HEK293 (cell line): ENCODE measurements around the gene EYS.

Source experiments
- CTCF ChIA-PET: fragments of 350-600 bp; formaldehyde crosslinking; extraction: SDS; loops from one replicate; lab custom pipeline; 2021; ENCODE audit warnings: antibody characterized with exemption; lab: Yijun Ruan, JAX
- POLR2A ChIA-PET: fragments of 300-600 bp; formaldehyde crosslinking; extraction: SDS; loops from one replicate; lab custom pipeline; 2020; ENCODE audit warnings: antibody characterized with exemption, inconsistent platforms; lab: Yijun Ruan, JAX
- H3K27ac ChIP-seq: fragments of 200-500 bp; sonication (Bioruptor generic); 2 replicates; pipeline ENCODE4 v1.5.1; 2014; ENCODE audit warnings: low read depth, low read length, control low read depth, inconsistent platforms; ENCODE audit errors: extremely low read depth
- H3K36me3 ChIP-seq, 2 experiments: fragments of 200-500 bp in 1 of 2; sonication (Bioruptor generic) in 1 of 2; 1 replicate in 1 of 2; 2 replicates in 1 of 2; pipeline ENCODE4 v1.5.1; 2014 to 2017; ENCODE audit warnings: inconsistent platforms in 2 of 2, low read length in 2 of 2; ENCODE audit not compliant: control insufficient read depth in 2 of 2, insufficient read depth in 1 of 2
- H3K4me1 ChIP-seq: fragments of 200-500 bp; sonication (Bioruptor generic); 2 replicates; pipeline ENCODE4 v1.5.1; 2014; ENCODE audit warnings: mild to moderate bottlenecking, low read length, inconsistent platforms; ENCODE audit not compliant: control insufficient read depth, insufficient read depth
- H3K4me3 ChIP-seq: 2 replicates; pipeline ENCODE4 v1.5.1; 2011; ENCODE audit warnings: low read depth, mild to moderate bottlenecking, control low read depth, low read length, moderate library complexity
- H3K9me3 ChIP-seq: fragments of 200-500 bp; sonication (Bioruptor generic); 2 replicates; pipeline ENCODE4 v1.5.1; 2014; ENCODE audit warnings: low read depth, low read length, inconsistent platforms; ENCODE audit not compliant: control insufficient read depth, insufficient read depth
- GLIS1 ChIP-seq: fragments of 450-650 bp; formaldehyde crosslinking; IDR thresholded peaks from 2 replicates; pipeline ENCODE4 v1.5.1; 2016; ENCODE audit warnings: missing biosample characterization, missing genetic modification characterization
- IKZF3 ChIP-seq: fragments of 450-650 bp; IDR thresholded peaks from 2 replicates; pipeline ENCODE4 v1.5.0; 2018; ENCODE audit warnings: missing biosample characterization, mild to moderate bottlenecking, missing genetic modification characterization, moderate library complexity
- SCRT1 ChIP-seq: fragments of 450-650 bp; formaldehyde crosslinking; IDR thresholded peaks from 2 replicates; pipeline ENCODE4 v1.5.1; 2016; ENCODE audit warnings: missing biosample characterization, missing genetic modification characterization, borderline replicate concordance
- SCRT2 ChIP-seq: fragments of 450-650 bp; formaldehyde crosslinking; IDR thresholded peaks from 2 replicates; pipeline ENCODE4 v1.5.1; 2016; ENCODE audit warnings: missing biosample characterization, missing genetic modification characterization
- WT1 ChIP-seq: fragments of 450-650 bp; formaldehyde crosslinking; IDR thresholded peaks from 2 replicates; pipeline ENCODE4 v1.5.1; 2016; ENCODE audit warnings: missing biosample characterization, missing genetic modification characterization
- YY1 ChIP-seq: fragments of 450-650 bp; formaldehyde crosslinking; IDR thresholded peaks from 2 replicates; pipeline ENCODE4 v1.5.1; 2018; ENCODE audit warnings: missing biosample characterization, missing genetic modification characterization
- ZBTB1 ChIP-seq: fragments of 450-650 bp; formaldehyde crosslinking; IDR thresholded peaks from 2 replicates; pipeline ENCODE4 v1.5.1; 2016; ENCODE audit warnings: missing biosample characterization, missing genetic modification characterization
- ZFP37 ChIP-seq: fragments of 450-650 bp; formaldehyde crosslinking; IDR thresholded peaks from 2 replicates; pipeline ENCODE4 v1.5.1; 2016; ENCODE audit warnings: missing biosample characterization, missing genetic modification characterization
- ZNF112 ChIP-seq: fragments of 450-650 bp; formaldehyde crosslinking; IDR thresholded peaks from 2 replicates; pipeline ENCODE4 v1.5.0; 2017; ENCODE audit warnings: missing biosample characterization, missing genetic modification characterization
- ZNF140 ChIP-seq: fragments of 450-650 bp; formaldehyde crosslinking; IDR thresholded peaks from 2 replicates; pipeline ENCODE4 v1.5.1; 2016; ENCODE audit warnings: missing biosample characterization, missing genetic modification characterization
- ZNF175 ChIP-seq: fragments of 450-650 bp; formaldehyde crosslinking; IDR thresholded peaks from 2 replicates; pipeline ENCODE4 v1.5.1; 2016; ENCODE audit warnings: missing biosample characterization, missing genetic modification characterization
- ZNF184 ChIP-seq: fragments of 450-650 bp; IDR thresholded peaks from 2 replicates; pipeline ENCODE4 v1.5.1; 2018; ENCODE audit warnings: missing biosample characterization, mild to moderate bottlenecking, missing genetic modification characterization
- ZNF202 ChIP-seq: fragments of 450-650 bp; formaldehyde crosslinking; IDR thresholded peaks from 2 replicates; pipeline ENCODE4 v1.5.1; 2016; ENCODE audit warnings: missing biosample characterization, missing genetic modification characterization, borderline replicate concordance
- ZNF266 ChIP-seq: fragments of 450-650 bp; formaldehyde crosslinking; IDR thresholded peaks from 2 replicates; pipeline ENCODE4 v1.5.1; 2016; ENCODE audit warnings: missing biosample characterization, missing genetic modification characterization, low read depth
- ZNF302 ChIP-seq: fragments of 450-650 bp; formaldehyde crosslinking; IDR thresholded peaks from 2 replicates; pipeline ENCODE4 v1.5.1; 2016; ENCODE audit warnings: missing biosample characterization, missing genetic modification characterization, low read depth
- ZNF311 ChIP-seq: fragments of 450-650 bp; formaldehyde crosslinking; IDR thresholded peaks from 2 replicates; pipeline ENCODE4 v1.5.1; 2017; ENCODE audit warnings: missing biosample characterization, missing genetic modification characterization, borderline replicate concordance
- ZNF416 ChIP-seq: fragments of 450-650 bp; formaldehyde crosslinking; IDR thresholded peaks from 2 replicates; pipeline ENCODE4 v1.5.1; 2016; ENCODE audit warnings: missing biosample characterization, missing genetic modification characterization
- ZNF548 ChIP-seq: fragments of 450-650 bp; formaldehyde crosslinking; IDR thresholded peaks from 2 replicates; pipeline ENCODE4 v1.5.1; 2016; ENCODE audit warnings: missing biosample characterization, missing genetic modification characterization
- ZNF623 ChIP-seq: fragments of 450-650 bp; formaldehyde crosslinking; IDR thresholded peaks from 2 replicates; pipeline ENCODE4 v1.5.1; 2016; ENCODE audit warnings: missing biosample characterization, missing genetic modification characterization
- ZNF660 ChIP-seq: fragments of 450-650 bp; IDR thresholded peaks from 2 replicates; pipeline ENCODE4 v1.5.1; 2018; ENCODE audit warnings: missing biosample characterization, mild to moderate bottlenecking, missing genetic modification characterization
- ZNF701 ChIP-seq: fragments of 450-650 bp; formaldehyde crosslinking; IDR thresholded peaks from 2 replicates; pipeline ENCODE4 v1.5.1; 2016; ENCODE audit warnings: missing biosample characterization, missing genetic modification characterization
- TF ChIP-seq, protein P1 (sequence below): fragments of 450-650 bp; formaldehyde crosslinking; IDR thresholded peaks from 2 replicates; pipeline ENCODE4 v1.5.1; 2016; ENCODE audit warnings: missing biosample characterization, missing genetic modification characterization, low read depth
- TF ChIP-seq, protein P2 (sequence below): fragments of 450-650 bp; formaldehyde crosslinking; IDR thresholded peaks from 2 replicates; pipeline ENCODE4 v1.5.1; 2016; ENCODE audit warnings: missing biosample characterization, missing genetic modification characterization
- TF ChIP-seq, protein P3 (sequence below): fragments of 450-650 bp; formaldehyde crosslinking; IDR thresholded peaks from 2 replicates; pipeline ENCODE4 v1.5.1; 2017; ENCODE audit warnings: missing biosample characterization, missing genetic modification characterization
- TF ChIP-seq, protein P4 (sequence below): fragments of 450-650 bp; formaldehyde crosslinking; IDR thresholded peaks from 2 replicates; pipeline ENCODE4 v1.5.1; 2016; ENCODE audit warnings: missing biosample characterization, missing genetic modification characterization
- TF ChIP-seq, protein P5 (sequence below): fragments of 450-650 bp; formaldehyde crosslinking; IDR thresholded peaks from 2 replicates; pipeline ENCODE4 v1.5.1; 2017; ENCODE audit warnings: missing biosample characterization, missing genetic modification characterization

Gene EYS

DNA sequence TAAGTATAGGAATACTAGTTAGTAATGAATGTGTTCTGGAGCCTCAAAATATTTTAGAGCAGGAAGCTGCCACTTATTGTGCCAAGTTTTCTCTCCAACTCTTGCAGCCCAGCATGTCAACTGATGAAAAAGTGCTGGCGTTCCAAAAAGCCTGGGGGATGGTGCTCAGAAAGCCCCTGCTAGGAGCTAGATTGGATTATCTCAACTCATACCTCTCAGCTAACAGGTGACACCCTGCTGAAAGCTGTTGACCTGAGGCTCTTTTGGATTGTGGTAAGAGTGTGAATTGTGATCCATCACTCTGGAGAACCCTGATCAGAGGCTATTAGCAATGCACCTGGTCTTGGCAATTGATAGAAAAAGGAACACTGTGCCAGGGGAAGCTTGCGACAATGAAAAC is 580.4 kb downstream of the EYS start:
- Histone ChIP-seq H3K36me3 (no peaks in the 10 kb centered on the region), H3K4me1 (no peaks in the 10 kb centered on the region), H3K27ac (no peak overlapping the region), H3K4me3 (no peak overlapping the region), H3K9me3 (no peaks in the 10 kb centered on the region)
- ChIA-PET CTCF (no interaction called here), POLR2A (no interaction called here)
- TF ChIP-seq, protein P1, sequence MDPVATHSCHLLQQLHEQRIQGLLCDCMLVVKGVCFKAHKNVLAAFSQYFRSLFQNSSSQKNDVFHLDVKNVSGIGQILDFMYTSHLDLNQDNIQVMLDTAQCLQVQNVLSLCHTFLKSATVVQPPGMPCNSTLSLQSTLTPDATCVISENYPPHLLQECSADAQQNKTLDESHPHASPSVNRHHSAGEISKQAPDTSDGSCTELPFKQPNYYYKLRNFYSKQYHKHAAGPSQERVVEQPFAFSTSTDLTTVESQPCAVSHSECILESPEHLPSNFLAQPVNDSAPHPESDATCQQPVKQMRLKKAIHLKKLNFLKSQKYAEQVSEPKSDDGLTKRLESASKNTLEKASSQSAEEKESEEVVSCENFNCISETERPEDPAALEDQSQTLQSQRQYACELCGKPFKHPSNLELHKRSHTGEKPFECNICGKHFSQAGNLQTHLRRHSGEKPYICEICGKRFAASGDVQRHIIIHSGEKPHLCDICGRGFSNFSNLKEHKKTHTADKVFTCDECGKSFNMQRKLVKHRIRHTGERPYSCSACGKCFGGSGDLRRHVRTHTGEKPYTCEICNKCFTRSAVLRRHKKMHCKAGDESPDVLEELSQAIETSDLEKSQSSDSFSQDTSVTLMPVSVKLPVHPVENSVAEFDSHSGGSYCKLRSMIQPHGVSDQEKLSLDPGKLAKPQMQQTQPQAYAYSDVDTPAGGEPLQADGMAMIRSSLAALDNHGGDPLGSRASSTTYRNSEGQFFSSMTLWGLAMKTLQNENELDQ (tag by site-specific recombination) = no peak
- TF ChIP-seq GLIS1 (tag by site-specific recombination) (no peak), ZNF140 (tag by site-specific recombination) (no peak), IKZF3 (tag by site-specific recombination) (no peak), SCRT1 (tag by site-specific recombination) (no peak), ZNF202 (no peak)

DNA sequence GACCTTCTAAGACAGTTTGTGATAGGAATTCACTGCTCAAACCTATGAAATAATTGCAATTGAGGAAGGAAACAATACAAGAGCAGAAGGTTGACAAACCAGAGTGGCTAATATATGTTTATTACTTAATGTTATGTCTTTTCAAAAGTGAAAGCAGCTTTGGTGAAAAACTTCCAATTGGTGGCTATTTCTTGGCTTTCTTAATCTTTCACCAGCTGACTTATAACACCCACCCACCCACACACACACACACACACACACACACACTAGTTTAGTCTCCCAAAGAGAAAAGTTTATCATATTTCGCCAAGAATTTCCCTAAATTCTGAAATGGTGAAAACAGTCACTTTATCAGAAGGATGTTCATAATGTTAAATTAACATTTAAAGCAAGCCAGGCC is 583.5 kb downstream of the EYS start:
- CTCF ChIA-PET = no interaction called here
- Histone ChIP-seq H3K4me3 (no peak overlapping the region), H3K27ac (no peak overlapping the region), H3K9me3 (no peaks in the 10 kb centered on the region), H3K4me1 (no peaks in the 10 kb centered on the region), H3K36me3 (no peaks in the 10 kb centered on the region)
- POLR2A ChIA-PET = no interaction called here
- TF ChIP-seq ZNF311 (tag by site-specific recombination) (no peak), ZBTB1 (tag by site-specific recombination) (no peak), ZNF112 (tag by site-specific recombination) (no peak), ZNF140 (tag by site-specific recombination) (no peak), ZNF548 (tag by site-specific recombination) (no peak), IKZF3 (tag by site-specific recombination) (no peak), WT1 (tag by site-specific recombination) (no peak), YY1 (tag by site-specific recombination) (no peak), ZNF266 (no peak), SCRT2 (tag by site-specific recombination) (no peak), ZNF623 (tag by site-specific recombination) (no peak), ZNF302 (tag by site-specific recombination) (no peak), ZNF660 (tag by site-specific recombination) (no peak)
- TF ChIP-seq, protein P2, sequence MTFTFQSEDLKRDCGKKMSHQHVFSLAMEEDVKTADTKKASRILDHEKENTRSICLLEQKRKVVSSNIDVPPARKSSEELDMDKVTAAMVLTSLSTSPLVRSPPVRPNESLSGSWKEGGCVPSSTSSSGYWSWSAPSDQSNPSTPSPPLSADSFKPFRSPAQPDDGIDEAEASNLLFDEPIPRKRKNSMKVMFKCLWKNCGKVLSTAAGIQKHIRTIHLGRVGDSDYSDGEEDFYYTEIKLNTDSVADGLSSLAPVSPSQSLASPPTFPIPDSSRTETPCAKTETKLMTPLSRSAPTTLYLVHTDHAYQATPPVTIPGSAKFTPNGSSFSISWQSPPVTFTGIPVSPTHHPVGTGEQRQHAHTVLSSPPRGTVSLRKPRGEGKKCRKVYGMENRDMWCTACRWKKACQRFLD (tag by site-specific recombination) = no peak

DNA sequence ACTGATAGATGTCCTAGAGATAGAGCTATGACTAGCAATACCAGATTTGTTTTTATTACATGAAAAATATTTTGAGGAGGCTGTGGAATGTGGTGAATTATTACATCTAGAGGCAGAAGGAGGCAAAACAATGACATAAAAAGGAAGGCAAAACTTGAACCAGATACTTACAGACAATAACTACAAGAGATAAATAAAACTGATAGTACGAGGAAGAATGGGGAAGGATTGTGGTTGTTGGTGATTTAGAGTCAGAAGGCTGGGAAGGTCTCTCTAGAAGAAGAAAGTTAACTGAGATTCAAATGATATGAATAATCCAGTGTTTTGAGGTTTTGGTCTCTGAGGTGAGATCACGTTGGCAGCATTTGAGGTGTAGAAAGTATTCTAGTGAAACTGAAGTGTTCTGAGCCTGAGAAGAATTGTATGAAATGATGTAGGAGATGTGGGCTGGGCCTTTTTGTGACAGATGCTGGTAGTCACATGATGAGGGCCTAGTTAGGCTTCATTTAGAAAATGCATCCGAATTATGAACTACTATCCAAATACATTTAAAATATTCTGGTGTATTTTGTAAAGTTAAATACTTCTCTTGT is 589.1 kb downstream of the EYS start:
- Histone ChIP-seq H3K4me3 (no peak overlapping the region), H3K4me1 (no peaks in the 10 kb centered on the region), H3K27ac (no peak overlapping the region), H3K9me3 (no peaks in the 10 kb centered on the region), H3K36me3 (no peaks in the 10 kb centered on the region)
- ChIA-PET CTCF (no interaction called here), POLR2A (no interaction called here)
- no peak for TF ChIP-seq ZNF416 (tag by site-specific recombination)
- no peak for TF ChIP-seq WT1 (tag by site-specific recombination)
- TF ChIP-seq ZNF184 (tag by site-specific recombination) = no peak
- no peak for TF ChIP-seq ZFP37
- TF ChIP-seq, protein P3, sequence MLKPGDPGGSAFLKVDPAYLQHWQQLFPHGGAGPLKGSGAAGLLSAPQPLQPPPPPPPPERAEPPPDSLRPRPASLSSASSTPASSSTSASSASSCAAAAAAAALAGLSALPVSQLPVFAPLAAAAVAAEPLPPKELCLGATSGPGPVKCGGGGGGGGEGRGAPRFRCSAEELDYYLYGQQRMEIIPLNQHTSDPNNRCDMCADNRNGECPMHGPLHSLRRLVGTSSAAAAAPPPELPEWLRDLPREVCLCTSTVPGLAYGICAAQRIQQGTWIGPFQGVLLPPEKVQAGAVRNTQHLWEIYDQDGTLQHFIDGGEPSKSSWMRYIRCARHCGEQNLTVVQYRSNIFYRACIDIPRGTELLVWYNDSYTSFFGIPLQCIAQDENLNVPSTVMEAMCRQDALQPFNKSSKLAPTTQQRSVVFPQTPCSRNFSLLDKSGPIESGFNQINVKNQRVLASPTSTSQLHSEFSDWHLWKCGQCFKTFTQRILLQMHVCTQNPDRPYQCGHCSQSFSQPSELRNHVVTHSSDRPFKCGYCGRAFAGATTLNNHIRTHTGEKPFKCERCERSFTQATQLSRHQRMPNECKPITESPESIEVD (tag by site-specific recombination) = no peak
- no peak for TF ChIP-seq ZNF175 (tag by site-specific recombination)
- TF ChIP-seq, protein P4, sequence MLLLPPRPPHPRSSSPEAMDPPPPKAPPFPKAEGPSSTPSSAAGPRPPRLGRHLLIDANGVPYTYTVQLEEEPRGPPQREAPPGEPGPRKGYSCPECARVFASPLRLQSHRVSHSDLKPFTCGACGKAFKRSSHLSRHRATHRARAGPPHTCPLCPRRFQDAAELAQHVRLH (tag by site-specific recombination) = no peak
- TF ChIP-seq, protein P5, sequence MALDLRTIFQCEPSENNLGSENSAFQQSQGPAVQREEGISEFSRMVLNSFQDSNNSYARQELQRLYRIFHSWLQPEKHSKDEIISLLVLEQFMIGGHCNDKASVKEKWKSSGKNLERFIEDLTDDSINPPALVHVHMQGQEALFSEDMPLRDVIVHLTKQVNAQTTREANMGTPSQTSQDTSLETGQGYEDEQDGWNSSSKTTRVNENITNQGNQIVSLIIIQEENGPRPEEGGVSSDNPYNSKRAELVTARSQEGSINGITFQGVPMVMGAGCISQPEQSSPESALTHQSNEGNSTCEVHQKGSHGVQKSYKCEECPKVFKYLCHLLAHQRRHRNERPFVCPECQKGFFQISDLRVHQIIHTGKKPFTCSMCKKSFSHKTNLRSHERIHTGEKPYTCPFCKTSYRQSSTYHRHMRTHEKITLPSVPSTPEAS (tag by site-specific recombination) = no peak
- TF ChIP-seq ZNF701 (tag by site-specific recombination) = no peak
- TF ChIP-seq ZNF202 = no peak
